ENCODE data around the gene DNAJC21.

The DNAJC21 gene

GRCh38 chr5:34927785-34928184 is 1.6 kb upstream of the DNAJC21 start:
- H3K36me3 ChIP-seq (ENCODE audit: insufficient read depth, low read length), result peaks cover 38% of the 10 kb centered on the region
- H3K9ac ChIP-seq (ENCODE audit: low read depth, low read length, poor library complexity, severe bottlenecking), result no peak overlapping the region
- no peaks in the 10 kb centered on the region for H3K9me2 ChIP-seq (replicated peaks; ENCODE audit: low read depth, low read length)
- H3K79me2 ChIP-seq (ENCODE audit: insufficient read depth, low read length), result peaks cover 40% of the 10 kb centered on the region
- H3K4me2 ChIP-seq (ENCODE audit: low read depth, low read length, poor library complexity, severe bottlenecking), result no peak overlapping the region
- no peaks in the 10 kb centered on the region for H3K27me3 ChIP-seq (ENCODE audit: insufficient read depth, low read length, poor library complexity, severe bottlenecking)
- H3F3A ChIP-seq (ENCODE audit: low read depth), result peaks cover 9% of the 10 kb centered on the region
- no peak overlapping the region for H3K4me3 ChIP-seq (ENCODE audit: low read length, poor library complexity, severe bottlenecking)
- H3K9me3 ChIP-seq (ENCODE audit: insufficient read depth, low read depth, low read length), result no peaks in the 10 kb centered on the region
- no peak for TF ChIP-seq EZH2phosphoT487 (IDR thresholded peaks at IDR 0.05; ENCODE audit: borderline replicate concordance)
- TF ChIP-seq CTCF (conservative IDR thresholded peaks at IDR 0.05; ENCODE audit: low read length), result no peak
- H3K4me1 ChIP-seq (ENCODE audit: insufficient read depth, low read length, poor library complexity, severe bottlenecking), result peaks cover 25% of the 10 kb centered on the region
- peaks cover 32% of the 10 kb centered on the region for H4K20me1 ChIP-seq (ENCODE audit: insufficient read depth, low read length, poor library complexity, severe bottlenecking)
- H2AFZ ChIP-seq (ENCODE audit: low read length), result no peak overlapping the region

GRCh38 chr5:34928267-34928666 is 1.1 kb upstream of the DNAJC21 start:
- Histone ChIP-seq H3K4me2 (ENCODE audit: low read depth, low read length, poor library complexity, severe bottlenecking) (peak overlapping the region; percentile 76), H3K9ac (ENCODE audit: low read depth, low read length, poor library complexity, severe bottlenecking) (peak overlapping the region; percentile 55), H3F3A (ENCODE audit: low read depth) (peaks cover 9% of the 10 kb centered on the region), H2AFZ (ENCODE audit: low read length) (no peak overlapping the region), H3K9me3 (ENCODE audit: insufficient read depth, low read depth, low read length) (no peaks in the 10 kb centered on the region), H3K79me2 (ENCODE audit: insufficient read depth, low read length) (peaks cover 40% of the 10 kb centered on the region), H3K9me2 (replicated peaks; ENCODE audit: low read depth, low read length) (no peaks in the 10 kb centered on the region), H3K27me3 (ENCODE audit: insufficient read depth, low read length, poor library complexity, severe bottlenecking) (no peaks in the 10 kb centered on the region), H3K4me1 (ENCODE audit: insufficient read depth, low read length, poor library complexity, severe bottlenecking) (peaks cover 26% of the 10 kb centered on the region), H4K20me1 (ENCODE audit: insufficient read depth, low read length, poor library complexity, severe bottlenecking) (peaks cover 30% of the 10 kb centered on the region), H3K36me3 (ENCODE audit: insufficient read depth, low read length) (peaks cover 33% of the 10 kb centered on the region), H3K4me3 (ENCODE audit: low read length, poor library complexity, severe bottlenecking) (peak overlapping the region; percentile 76)
- TF ChIP-seq EZH2phosphoT487 (IDR thresholded peaks at IDR 0.05; ENCODE audit: borderline replicate concordance), result no peak
- no peak for TF ChIP-seq CTCF (conservative IDR thresholded peaks at IDR 0.05; ENCODE audit: low read length)

GRCh38 chr5:34929720-34930461 is 532 bp downstream of the DNAJC21 start:
- H3K79me2 ChIP-seq (ENCODE audit: insufficient read depth, low read length), result peaks cover 49% of the 10 kb centered on the region
- no peaks in the 10 kb centered on the region for H3K9me2 ChIP-seq (replicated peaks; ENCODE audit: low read depth, low read length)
- H3K9me3 ChIP-seq (ENCODE audit: insufficient read depth, low read depth, low read length), result no peaks in the 10 kb centered on the region
- no peak for TF ChIP-seq CTCF (conservative IDR thresholded peaks at IDR 0.05; ENCODE audit: low read length)
- TF ChIP-seq EZH2phosphoT487 (IDR thresholded peaks at IDR 0.05; ENCODE audit: borderline replicate concordance), result no peak
- peaks cover 32% of the 10 kb centered on the region for H3K4me1 ChIP-seq (ENCODE audit: insufficient read depth, low read length, poor library complexity, severe bottlenecking)
- peaks cover 17% of the 10 kb centered on the region for H3K36me3 ChIP-seq (ENCODE audit: insufficient read depth, low read length)
- H3K9ac ChIP-seq (ENCODE audit: low read depth, low read length, poor library complexity, severe bottlenecking), result peak overlapping the region; percentile 92
- H3K4me2 ChIP-seq (ENCODE audit: low read depth, low read length, poor library complexity, severe bottlenecking), result peak overlapping the region; percentile 72
- H3K27me3 ChIP-seq (ENCODE audit: insufficient read depth, low read length, poor library complexity, severe bottlenecking), result no peaks in the 10 kb centered on the region
- peaks cover 5% of the 10 kb centered on the region; the same call in 1 of the 2 replicates for H3F3A ChIP-seq (ENCODE audit: low read depth)
- peak overlapping the region; percentile 93 for H3K4me3 ChIP-seq (ENCODE audit: low read length, poor library complexity, severe bottlenecking)
- H2AFZ ChIP-seq (ENCODE audit: low read length), result peak overlapping the region; percentile 88
- peaks cover 32% of the 10 kb centered on the region for H4K20me1 ChIP-seq (ENCODE audit: insufficient read depth, low read length, poor library complexity, severe bottlenecking)

Measured in Loucy (cell line).